GM21423 (cell line): ENCODE results near the gene AGO3.

Experiments used
- ATAC-seq: cut with Tn5 transposase; IDR thresholded peaks from one replicate; pipeline ENCODE4 v1.9.1; 2021; ENCODE audit warnings: mild to moderate bottlenecking, moderate library complexity; ENCODE audit not compliant: unreplicated experiment

Gene AGO3

GRCh38 chr1:36119456-36119855, 188.6 kb downstream of the AGO3 start:
- no peak for ATAC-seq
